SHP77 treated with DMSO at 0.1 percent for 48 hours (cell line): Measurements from ENCODE around the gene BRAT1.

Source experiments
- DNase-seq: peaks from one replicate; lab custom pipeline; 2025; lab: John Stamatoyannopoulos, UW

BRAT1 gene

DNA sequence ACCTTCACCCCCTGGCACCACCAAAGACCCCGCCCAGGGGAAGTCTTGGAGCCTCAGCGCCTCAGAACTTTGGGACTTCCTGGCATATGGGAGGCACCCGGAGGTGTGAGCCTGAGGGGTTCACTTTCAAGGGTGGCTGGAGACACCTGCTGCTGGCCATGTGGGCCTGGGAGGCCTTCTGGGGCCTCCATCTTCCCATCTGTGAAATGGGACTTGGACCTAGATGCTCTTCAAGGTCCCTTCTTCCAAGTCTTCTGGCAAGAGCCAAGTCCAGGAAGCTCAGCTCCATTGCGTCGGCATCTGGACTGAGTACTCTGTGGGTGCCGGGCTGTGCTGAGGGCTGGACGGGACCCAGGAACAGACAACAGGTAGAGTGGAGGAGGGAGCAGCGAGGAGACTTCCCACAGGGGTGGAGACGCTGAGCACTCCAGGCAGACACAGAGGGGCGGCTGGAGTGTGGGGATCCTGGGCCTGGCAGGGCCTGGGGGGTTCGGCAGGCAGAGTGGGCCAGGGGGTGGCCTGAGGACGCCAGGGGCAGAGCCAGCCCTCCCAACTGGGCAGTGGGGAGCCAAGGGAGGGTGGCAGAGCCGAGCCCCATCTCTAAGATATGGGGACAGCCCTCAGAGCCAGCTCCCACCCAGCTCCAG, 45.1 kb downstream of the BRAT1 start:
- no peak for DNase-seq

DNA sequence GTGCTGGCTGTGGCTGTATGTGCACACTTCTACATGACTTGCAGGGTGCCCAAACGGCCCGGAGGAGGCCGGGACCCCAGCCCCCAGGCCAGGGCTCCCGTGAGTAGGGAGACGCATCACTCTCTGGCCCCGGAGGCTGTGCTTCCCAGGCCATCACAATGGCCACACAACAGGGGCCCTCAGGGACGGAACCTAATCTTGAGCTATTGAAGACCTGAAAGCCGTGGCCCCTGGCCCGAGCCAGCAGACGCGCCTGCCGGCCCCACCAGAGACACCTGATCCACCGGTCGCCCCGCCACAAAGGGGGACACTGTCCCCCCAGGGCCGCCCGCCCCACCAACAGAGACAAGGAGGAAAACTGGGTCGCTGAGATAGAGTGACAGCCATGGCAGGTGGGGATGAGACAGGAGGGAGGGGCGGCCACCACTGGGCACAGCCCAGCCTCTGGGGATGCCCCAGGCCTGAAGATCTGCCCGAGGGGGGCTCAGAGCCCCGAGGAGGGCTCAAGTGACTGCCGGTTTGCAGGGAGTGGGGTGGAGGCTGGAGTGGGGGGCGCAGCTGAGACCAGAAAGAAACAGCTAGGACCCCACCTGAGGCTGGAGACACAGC, 45.9 kb downstream of the BRAT1 start:
- no peak for DNase-seq

DNA sequence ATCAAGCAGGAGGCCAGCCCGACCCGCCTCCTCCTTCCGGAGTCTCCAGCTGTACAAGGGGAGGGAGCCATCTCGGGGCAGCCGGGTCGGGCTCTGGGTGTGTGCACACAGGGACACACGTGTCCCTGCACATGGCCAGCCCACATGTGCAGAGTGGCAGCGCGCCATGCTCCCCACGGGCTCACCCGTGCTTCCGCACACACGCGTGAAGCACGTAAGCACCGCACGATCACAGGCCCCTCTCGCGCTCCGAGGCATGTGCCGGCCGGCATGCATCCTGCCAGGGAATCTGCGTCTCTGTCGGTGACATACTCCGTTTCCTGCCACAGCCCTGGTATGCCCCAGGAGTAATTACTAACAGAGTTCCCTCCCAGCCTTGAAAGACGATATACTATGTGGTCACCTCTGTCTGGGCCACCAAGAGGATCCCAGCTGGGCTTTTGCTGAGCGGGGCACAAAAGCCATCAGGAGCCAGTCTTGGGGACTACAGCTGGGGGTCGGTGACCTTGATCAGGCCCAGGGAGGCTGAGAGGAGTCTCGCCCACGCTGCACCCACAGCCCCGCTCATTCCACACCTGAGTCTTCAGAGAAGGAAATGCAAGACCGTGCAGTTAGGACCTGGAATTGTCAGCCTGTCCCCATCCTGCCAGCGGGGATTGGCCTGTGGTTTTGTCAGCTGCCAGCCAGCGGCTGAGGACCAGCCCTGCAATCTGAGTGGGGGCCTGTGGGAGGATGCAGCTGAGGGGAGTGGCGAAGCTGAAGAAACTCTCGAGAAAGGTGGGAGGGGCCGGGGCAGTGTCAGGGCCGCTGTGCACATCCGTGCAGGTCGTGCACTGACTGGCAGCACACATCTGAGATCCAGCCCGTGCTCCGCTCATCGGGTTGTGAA, 46.8 kb downstream of the BRAT1 start:
- peak; percentile 91 for DNase-seq

DNA sequence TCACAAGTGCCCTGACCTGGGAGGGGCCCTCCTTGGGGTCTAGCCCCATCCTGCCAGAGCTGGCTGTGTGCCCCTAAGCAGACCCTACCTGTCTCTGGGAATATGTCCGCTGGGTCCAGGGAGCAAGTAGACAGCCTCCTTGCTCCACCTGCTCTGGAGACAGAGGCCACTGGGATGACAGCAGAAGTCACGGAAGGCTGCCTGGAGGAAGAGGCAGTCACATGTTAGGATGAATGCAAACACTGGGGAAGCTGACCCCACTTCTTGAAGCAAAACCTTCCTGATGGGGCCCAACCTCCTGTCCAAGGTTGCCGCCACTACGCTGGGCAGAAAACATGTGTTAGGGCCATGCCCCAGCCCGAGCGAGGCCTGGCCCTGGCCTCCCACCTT, 47.4 kb downstream of the BRAT1 start:
- DNase-seq: no peak

DNA sequence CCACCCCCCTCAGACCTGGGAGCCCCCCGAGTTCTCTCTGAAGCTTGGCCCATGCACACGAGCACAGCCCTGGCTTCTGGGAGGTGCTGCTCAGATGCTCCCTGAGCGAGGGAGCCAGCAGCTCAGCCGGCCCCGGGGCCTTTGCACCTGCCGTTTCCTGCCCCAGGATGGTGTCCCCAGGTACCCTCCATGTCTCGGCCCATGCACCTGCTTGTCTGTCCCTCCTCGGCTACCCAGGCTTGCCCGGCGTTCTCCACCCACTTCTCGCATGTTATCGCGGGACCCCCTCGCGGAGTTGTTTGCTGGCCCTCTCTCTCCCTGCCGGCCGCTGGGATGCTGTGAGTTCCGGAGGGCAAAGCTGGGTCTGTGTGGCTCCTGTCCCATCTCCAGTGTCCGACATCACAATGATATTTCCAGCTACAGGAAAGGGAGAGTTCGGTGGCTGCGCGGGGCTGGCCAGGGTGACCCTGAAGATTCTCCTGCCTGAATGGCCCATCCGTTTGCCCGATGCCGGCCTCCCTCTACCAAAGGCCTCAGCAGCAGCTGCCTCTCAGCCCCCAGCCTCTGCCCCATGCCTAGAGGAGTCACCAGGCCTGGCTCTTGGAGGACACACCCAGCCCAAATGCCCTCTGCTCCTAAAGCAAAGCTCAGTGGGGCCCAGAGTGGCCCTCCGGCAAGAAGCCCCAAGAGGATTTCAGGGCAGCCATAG, 48.0 kb downstream of the BRAT1 start:
- no peak for DNase-seq

GRCh38 chr7:2505401-2505800, 49.9 kb downstream of the BRAT1 start:
- DNase-seq: no peak

GRCh38 chr7:2504889-2505375, 50.4 kb downstream of the BRAT1 start:
- DNase-seq: no peak

DNA sequence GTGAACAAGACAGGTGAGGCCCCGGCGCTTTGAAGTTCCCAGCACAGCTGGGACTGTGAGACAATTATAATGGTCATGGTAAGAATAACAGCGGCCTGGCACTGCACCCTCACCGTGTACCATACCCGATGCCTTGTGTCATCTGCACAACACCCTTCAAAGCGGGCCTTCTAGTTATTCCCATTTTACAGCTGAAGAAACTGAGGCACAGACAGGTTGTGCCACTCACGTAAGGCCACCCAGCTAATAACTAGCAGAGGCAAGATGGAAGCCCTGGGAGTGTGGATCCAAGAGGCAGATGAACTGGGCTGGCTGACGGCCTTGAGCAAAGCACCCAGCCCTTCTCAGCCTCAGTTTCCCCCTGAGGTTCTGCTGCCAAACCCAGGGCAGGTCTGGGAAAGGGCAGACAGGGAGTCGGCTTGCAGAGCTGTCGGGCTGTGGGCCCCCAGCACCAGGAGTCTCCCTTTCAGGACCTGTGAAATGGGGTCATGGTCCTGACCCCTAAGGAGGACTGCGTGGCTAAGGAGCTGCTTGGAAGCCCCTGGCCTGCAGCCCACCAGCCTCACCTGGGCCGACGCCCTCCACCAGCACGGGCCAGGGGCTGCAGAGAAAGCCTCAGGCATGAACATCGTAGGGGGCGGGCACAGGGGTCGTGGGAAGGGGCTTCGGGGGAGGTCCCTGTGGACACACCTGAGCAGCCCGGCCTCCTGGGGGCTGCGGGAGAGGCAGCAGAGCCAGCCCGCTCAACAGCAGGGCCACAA, 51.0 kb downstream of the BRAT1 start:
- DNase-seq: no peak

GRCh38 chr7:2503056-2503941, 52.0 kb downstream of the BRAT1 start:
- no peak for DNase-seq

GRCh38 chr7:2502647-2502966, 52.7 kb downstream of the BRAT1 start:
- no peak for DNase-seq

DNA sequence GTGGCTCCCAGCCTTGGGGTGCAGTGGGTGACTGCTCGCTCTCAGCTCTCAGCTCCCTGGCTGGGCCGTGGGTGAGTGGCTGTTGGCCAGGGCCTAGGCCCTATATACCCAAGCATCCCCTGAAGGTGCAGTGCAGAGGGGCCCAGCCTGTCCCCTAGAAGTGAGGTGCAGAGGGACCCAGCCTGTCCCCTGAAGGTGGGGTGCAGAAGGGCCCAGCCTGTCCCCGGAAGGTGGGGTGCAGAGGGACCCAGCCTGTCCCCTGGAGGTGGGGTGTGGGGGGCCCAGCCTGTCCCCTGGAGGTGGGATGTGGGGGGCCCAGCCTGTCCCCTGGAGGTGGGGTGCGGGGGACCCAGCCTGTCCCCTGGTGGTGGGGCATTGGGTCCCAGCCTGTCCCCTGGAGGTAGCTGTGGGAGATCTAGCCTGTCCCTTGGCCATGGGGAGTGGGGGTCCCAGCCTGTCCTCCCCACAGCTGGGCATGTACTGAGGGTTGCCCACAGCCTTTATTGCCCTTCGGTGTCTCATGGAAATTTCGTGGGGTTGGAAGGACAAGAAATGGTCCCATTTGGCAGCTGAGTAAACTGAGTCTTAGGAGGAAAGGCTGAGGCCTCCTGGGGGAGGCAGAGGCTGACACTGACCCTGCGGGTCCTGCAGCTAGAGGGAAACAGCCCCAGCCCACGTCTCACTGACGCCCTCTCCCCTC, 53.2 kb downstream of the BRAT1 start:
- DNase-seq: no peak

DNA sequence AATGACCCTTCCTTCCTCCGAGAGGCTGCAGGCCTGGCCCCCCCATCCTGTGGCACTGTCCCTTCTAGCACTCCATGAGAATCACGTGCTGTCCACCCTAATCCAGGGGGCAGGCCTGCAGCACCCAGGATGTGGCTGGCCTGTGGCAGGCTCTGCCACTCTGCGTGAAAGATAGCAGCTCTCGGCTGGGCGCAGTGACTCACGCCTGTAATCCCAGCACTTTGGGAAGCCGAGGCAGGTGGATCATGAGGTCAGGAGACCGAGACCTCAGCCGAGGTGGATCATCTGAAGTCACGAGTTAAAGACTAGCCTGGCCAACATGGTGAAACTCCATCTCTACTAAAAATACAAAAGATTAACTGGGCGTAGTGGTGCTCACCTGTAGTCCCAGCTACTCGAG, 54.6 kb downstream of the BRAT1 start:
- no peak for DNase-seq

DNA sequence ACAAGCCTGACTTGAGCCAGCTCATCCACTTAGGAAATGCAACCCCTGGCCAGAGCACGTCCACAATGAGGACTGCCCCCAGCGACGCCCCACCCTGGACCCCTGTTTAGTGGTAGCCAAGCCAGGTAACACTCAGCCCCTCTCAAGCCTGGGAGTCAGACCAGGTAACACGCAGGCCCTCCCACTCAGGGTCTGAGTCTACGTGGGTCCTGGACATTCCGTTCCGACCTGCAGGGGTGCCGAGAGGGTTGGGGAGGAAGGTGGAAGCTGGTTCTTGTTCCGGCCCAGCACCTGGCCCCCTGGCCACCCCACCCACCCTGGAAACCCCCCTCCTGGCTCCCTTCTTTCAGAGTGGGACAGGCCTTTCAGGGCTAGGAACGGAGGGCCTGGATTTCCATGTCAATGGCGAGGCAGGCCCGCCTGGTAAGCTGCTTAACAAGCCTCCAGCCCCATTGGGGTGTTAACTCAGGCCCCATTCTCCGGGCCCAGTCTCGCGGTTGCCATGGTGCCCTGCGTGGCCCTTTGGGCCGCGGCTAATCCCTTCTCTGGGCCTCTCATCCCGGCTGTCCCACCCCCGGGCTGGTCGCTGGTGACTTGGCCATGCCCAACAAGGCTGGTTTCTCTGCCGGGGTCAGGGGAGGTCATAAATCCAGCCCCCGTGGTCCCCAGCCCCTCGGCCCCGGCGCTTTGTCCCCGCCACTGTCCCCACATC, 55.4 kb downstream of the BRAT1 start:
- DNase-seq: no peak

- DNase-seq: no peak
Measured at GRCh38 chr7:2499181-2499580, 56.1 kb downstream of the BRAT1 start.

GRCh38 chr7:2498708-2499107, 56.6 kb downstream of the BRAT1 start:
- DNase-seq: no peak

DNA sequence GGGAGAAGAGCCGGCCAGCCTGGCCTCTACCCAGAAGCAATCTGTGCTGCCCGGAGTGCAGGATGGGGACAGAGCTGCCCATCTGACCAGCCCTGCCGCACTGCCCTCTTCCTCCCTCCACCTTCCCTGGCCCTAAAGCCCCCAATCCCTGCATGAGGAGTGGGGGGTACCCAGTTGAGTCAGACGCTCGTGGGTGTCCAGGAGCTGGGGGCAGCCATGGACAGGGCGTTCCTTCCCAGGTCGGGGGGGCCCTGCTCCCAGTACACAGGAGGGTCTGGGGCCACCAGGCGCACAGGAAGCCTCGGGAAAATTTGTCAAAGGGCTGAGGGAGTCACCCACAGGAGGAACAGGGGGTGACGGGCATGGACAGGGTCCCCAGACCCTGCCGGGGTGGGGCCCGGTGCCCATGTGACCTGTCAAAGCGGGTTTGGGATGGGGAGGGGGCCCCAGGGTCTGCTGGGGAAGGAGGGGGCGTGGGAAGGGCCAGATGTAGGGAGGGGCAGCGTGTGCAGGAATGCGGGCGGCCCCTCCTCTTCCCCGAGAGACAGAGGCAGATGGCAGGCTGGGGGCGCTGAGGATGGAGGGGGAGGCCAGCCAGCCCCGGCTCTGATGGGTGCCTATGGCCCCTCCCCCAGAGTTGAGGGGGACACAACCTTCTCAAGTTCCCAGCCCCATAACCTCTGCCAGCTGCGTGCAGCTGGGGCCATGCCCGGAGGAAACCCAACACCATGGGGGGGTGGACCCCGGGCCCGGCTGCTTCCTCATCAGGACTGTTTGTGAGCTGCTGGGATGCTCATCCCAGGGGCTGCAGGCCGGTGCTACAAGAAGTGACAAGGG, 57.6 kb downstream of the BRAT1 start:
- DNase-seq: no peak

DNA sequence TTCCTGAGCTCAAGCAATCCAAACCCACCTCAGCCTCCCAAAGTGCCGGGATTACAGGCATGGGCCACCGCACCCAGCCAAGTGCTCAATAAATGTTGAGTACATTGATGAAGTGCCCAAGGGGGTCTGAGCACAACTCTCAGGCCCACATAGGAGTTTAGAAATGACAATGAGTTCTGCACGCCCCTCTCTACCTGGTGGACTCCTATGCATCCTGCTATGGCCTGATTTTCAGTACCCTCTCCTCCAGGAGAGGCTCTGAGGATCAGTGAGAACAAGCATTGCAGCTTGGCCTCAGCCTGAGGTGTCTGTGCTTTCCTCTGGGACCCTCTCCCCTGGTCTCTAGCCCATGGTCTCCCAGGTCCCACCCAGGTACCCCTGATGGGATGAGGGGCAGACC, 58.3 kb downstream of the BRAT1 start:
- no peak for DNase-seq

DNA sequence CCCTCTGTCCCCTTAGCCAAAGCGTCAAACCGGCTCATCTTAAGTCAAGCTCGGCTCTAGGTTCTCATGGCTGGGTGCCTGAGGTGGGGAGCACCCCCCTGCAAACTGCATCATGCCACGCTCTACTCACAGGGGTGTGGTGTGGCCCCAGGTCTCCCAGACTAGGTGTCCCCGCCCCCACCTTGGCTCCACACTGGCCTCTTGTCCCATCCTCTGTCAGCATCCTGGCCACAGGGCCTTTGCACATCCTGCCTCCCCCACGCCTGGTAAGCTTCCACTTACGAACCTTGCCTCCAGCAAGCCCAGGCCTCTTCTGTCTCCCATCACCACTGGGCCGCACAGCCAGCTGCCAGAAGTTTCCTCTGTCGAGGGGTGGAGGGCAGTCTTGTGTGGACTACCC, 58.9 kb downstream of the BRAT1 start:
- no peak for DNase-seq
